Measurements from ENCODE around the gene PAX4.

The PAX4 gene

DNA sequence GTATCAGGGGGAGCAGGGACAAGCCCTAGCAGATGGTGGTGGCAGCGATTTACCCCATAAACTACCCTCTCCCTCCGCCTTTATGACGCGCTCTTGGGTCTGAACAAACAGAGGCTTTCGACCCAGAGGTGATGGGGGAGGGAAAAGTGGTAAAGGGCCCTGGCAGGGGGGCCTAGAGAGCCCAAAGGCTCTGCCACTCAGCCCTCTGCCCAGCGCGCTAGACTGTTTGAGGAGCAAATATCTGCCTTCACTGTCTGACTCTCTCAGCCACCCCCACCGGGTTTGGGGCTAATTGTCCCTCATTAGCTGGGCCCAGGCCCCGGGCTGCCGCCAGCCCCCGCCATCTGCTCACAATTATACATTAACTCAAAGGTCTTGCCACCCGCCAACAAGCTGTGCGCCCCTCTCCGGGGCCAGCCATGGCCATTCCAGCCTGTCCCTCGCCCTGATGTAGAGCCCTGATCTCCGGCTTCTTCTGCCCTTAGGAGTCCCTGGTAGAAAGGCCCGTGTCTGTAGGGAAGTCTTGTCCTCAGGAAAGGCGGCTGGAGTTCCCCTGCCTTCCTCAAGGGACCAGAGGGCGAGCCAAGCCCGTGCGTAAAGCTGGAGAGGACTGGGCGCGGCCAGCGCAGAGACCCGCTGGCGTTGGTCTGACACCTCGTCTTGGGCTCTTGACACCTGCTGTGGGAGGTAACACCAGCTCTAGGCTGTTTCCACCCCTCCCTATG is 1.9 kb upstream of the PAX4 start:
- peak; percentile 14 for DNase-seq
- Mint-ChIP-seq H3K27me3 (ENCODE audit: low read depth, poor library complexity) (peaks cover 92% of the 10 kb centered on the region), H3K4me1 (peaks cover 23% of the 10 kb centered on the region), H3K9me3 (peaks cover 7% of the 10 kb centered on the region), H3K4me3 (peak overlapping the region; percentile 77), H3K36me3 (ENCODE audit: low read depth) (no peaks in the 10 kb centered on the region), H3K27ac (no peak overlapping the region)
- no peak for TF ChIP-seq CTCF (IDR thresholded peaks at IDR 0.05)

DNA sequence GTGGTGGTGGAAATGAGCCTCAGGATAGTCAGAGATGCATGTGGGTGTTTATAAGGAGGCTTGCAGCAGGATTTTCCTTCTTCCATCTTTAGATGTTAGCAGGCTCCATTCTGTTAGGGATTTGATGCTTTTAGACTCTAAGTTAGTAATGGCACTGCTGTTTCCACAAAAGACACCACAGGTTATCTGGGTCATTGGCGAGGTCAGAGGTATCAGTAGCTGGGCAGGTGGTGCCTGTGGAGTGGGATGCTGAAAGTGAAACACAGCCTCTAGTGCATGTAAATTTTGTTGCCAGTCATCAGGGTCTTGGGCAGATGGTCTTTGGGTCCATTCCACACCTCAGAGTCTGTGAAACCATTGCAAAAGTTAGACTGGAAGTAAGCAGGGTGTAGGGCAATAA is 833 bp upstream of the PAX4 start:
- no peak overlapping the region for H3K4me3 Mint-ChIP-seq
- H3K36me3 Mint-ChIP-seq (ENCODE audit: low read depth): no peaks in the 10 kb centered on the region
- H3K27me3 Mint-ChIP-seq (ENCODE audit: low read depth, poor library complexity): peaks cover 95% of the 10 kb centered on the region
- H3K9me3 Mint-ChIP-seq: no peaks in the 10 kb centered on the region
- DNase-seq: no peak
- no peak for TF ChIP-seq CTCF (IDR thresholded peaks at IDR 0.05)
- H3K4me1 Mint-ChIP-seq: peaks cover 23% of the 10 kb centered on the region
- H3K27ac Mint-ChIP-seq: no peak overlapping the region

- no peak for TF ChIP-seq CTCF (IDR thresholded peaks at IDR 0.05)
- Mint-ChIP-seq H3K27me3 (ENCODE audit: low read depth, poor library complexity) (peaks cover 92% of the 10 kb centered on the region), H3K36me3 (ENCODE audit: low read depth) (no peaks in the 10 kb centered on the region), H3K27ac (no peak overlapping the region), H3K9me3 (no peaks in the 10 kb centered on the region), H3K4me3 (no peak overlapping the region), H3K4me1 (peaks cover 23% of the 10 kb centered on the region)
- no peak for DNase-seq
Measured at GRCh38 chr7:127616724-127617123, 1.2 kb downstream of the PAX4 start.

DNA sequence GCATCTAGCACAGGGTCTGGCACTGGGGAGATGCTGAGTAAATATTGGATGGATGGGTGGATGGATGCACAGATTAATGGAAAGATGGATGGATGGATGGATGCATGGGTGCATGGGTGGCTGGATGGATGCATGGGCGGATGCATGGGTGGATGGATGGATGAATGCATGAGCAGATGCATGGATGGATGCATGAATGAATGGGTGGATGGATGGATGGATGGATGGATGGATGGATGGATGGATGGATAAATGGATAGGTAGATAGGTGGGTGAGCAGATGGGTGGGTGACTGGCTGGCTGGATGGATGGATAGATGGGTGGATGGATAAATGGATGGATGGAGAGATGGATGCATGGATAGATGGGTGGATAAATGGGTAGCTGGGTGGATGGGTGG is 5.7 kb downstream of the PAX4 start:
- Mint-ChIP-seq H3K4me3 (no peak overlapping the region), H3K9me3 (peaks cover 3% of the 10 kb centered on the region), H3K4me1 (no peaks in the 10 kb centered on the region), H3K27me3 (ENCODE audit: low read depth, poor library complexity) (peaks cover 56% of the 10 kb centered on the region), H3K27ac (peak overlapping the region; percentile 40), H3K36me3 (ENCODE audit: low read depth) (no peaks in the 10 kb centered on the region)
- no peak for DNase-seq
- no peak for TF ChIP-seq CTCF (IDR thresholded peaks at IDR 0.05)

DNA sequence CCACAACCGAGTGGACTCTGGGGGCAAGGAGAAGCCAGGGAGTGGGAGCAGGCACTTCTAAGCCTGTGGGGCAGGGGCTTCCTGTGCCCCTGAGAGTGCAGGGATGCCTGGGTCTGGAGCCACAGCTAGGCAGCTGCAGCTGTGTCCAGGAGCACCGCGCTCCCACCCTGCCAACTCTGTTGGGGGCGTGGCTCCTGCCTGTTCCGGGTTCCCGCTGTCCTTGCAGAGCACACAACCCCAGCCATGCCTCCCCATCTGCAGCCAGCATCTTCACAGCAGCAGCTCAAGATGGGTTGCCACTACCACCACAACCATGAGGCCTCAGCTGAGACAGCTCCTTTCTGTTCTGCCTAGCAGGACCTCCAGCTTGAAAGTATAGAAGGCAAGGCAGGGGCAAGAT is 8.6 kb downstream of the PAX4 start:
- no peak for TF ChIP-seq CTCF (IDR thresholded peaks at IDR 0.05)
- H3K9me3 Mint-ChIP-seq: peaks cover 7% of the 10 kb centered on the region
- H3K27me3 Mint-ChIP-seq (ENCODE audit: low read depth, poor library complexity): peaks cover 32% of the 10 kb centered on the region
- no peaks in the 10 kb centered on the region for H3K4me1 Mint-ChIP-seq
- no peaks in the 10 kb centered on the region for H3K36me3 Mint-ChIP-seq (ENCODE audit: low read depth)
- H3K4me3 Mint-ChIP-seq: no peak overlapping the region
- H3K27ac Mint-ChIP-seq: no peak overlapping the region
- no peak for DNase-seq

DNA sequence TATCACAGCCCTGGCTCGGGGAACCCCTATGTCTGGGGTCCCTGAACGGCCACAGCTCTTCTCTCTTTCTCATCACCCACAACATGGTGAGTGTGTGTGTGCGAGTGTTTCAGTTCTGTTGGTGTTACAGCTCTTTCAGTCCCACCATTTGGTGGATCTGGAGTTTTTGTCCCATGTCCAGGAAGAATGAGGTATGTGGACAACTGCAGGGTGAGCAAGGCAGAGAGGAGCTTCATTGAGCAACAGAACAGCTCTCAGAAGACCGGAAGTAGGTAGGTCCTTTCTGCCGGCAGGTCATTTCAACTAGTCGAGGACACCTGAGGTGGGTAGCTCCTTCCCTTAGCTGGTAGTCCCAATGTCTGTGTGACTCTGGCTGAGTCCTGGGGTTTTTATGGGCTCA is 9.5 kb downstream of the PAX4 start:
- no peak overlapping the region for H3K27ac Mint-ChIP-seq
- H3K9me3 Mint-ChIP-seq: peaks cover 7% of the 10 kb centered on the region
- no peak for TF ChIP-seq CTCF (IDR thresholded peaks at IDR 0.05)
- H3K4me1 Mint-ChIP-seq: no peaks in the 10 kb centered on the region
- no peak for DNase-seq
- no peaks in the 10 kb centered on the region for H3K36me3 Mint-ChIP-seq (ENCODE audit: low read depth)
- no peak overlapping the region for H3K4me3 Mint-ChIP-seq
- H3K27me3 Mint-ChIP-seq (ENCODE audit: low read depth, poor library complexity): peaks cover 23% of the 10 kb centered on the region

All from nephron progenitor cell (in vitro differentiated cells).